Omental fat pad (tissue), 4 donors: ENCODE measurements around the gene DSCAM. TPM values are rescaled to one million over a fixed set of nuclear protein-coding genes. Genes with fewer than 3 reads are reported as not detected.
"Not testable (repeated sequence)": the region's sequence is repeated elsewhere in the genome, so short reads cannot be mapped to it uniquely, and the experiment has no call there.

ENCODE experiments used
- ATAC-seq: fragments of 150-250 bp; one replicate; pipeline ENCODE4 v1.9.1; 2016; ENCODE audit warnings: mild to moderate bottlenecking, moderate library complexity; ENCODE audit not compliant: low FRiP score
- DNase-seq: peaks from one replicate; pipeline ENCODE4 v3.0.0-alpha.2; 2019; ENCODE audit warnings: low spot score
- CTCF ChIP-seq, 3 donors: fragments of 450-650 bp; IDR thresholded peaks; one replicate each; pipeline ENCODE4 v1.5.1; 2016 to 2017; ENCODE audit warnings: antibody characterized with exemption in 3 of 3, mild to moderate bottlenecking in 3 of 3, moderate library complexity in 2 of 3
- total RNA-seq, 4 donors: library from RNA; depleted of rRNA; stranded (reverse); fragments of >200 nt; gene quantifications; one replicate each; pipeline ENCODE4 v1.1.0, GENCODE V29; 2016

The DSCAM gene
- total RNA-seq, 4 donors from 2014 or later: 0.16 TPM; not detected in 3

- ATAC-seq: no peak
- DNase-seq: no peak
- TF ChIP-seq CTCF (IDR thresholded peaks at IDR 0.05): no peak
These were observed 652.6 kb downstream of the DSCAM start for GRCh38 chr21:40194185-40194980.

GRCh38 chr21:40191616-40192015 lies 655.3 kb downstream of the DSCAM start:
- no peak for DNase-seq
- no peak for TF ChIP-seq CTCF (IDR thresholded peaks at IDR 0.05)
- ATAC-seq: no peak

DNA sequence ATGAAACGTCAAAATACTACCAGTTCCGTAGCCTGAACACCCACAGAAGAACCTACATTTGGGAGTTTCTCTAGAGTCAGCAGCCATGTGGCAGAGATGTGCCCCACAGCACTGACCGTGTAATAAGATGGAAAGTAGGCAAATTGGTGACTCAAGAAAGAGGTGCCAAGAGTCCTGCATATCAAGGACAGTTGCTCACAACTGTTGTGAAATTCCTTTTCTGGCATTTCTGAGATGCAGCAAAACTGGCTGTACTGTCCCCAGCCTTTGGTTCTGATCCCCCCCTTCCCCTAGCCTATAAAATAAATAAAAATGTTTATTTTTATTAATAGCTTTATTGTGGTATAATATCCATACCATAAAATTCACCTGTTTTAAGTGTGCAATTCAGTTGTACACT lies 655.8 kb downstream of the DSCAM start:
- no peak for TF ChIP-seq CTCF (IDR thresholded peaks at IDR 0.05)
- DNase-seq (no peak), ATAC-seq (no peak)

DNA sequence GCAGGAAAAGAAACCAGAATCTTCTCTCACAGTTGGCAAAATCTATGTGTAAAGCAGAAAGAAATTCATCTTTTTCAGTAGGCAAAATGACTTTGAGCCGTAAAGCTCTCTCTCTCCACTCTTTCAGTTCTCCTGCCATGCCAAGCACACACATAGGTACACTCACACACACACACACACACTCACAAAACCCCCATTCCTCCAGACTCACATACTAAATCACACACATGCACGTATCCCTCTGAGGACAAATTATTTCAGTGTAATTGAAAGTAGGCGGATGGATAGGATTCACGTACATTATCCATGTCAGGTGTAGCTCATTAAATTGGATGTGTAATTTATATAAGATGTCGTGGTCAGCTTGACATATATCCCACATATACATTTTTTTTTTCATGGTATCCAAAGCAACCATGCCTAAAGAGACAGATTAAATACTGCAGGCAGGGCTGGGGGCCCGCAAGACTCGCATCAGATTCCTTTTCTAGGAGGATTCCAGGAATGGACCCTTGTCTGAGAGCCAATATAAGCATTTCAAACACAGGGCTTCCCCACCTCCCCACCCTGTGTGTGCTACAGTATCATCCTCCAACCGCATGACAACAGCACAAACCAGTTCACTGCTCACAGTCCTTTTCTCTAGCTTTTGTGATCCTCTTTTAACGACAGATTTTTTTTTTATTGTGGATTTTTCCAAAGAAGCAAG lies 658.9 kb downstream of the DSCAM start:
- DNase-seq: no peak
- TF ChIP-seq CTCF (IDR thresholded peaks at IDR 0.05): no peak
- no peak for ATAC-seq

GRCh38 chr21:40187244-40187643 lies 659.7 kb downstream of the DSCAM start:
- ATAC-seq (no peak), DNase-seq (no peak)
- no peak for TF ChIP-seq CTCF (IDR thresholded peaks at IDR 0.05)

DNA sequence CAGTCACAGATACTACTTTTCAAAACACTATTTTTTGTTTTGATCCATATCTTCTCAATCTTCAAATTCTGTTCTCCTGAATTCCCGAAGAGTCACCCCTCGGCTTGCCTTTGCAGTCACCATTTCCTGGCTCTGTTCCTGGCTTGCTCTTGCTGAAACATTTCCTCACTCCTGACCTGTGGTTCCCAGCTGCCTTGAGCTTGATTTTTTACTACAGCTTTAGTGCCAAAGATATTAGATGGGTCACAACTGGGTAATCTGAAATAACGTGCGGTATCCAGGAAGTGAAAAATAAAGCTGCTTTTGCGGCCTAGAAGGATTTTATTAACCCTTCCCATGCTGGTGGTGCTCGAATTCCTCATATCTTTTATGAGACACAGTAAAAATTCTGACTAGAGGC lies 660.9 kb downstream of the DSCAM start:
- ATAC-seq (no peak), DNase-seq (no peak)
- no peak for TF ChIP-seq CTCF (IDR thresholded peaks at IDR 0.05)

- DNase-seq: no peak
- ATAC-seq: no peak
- TF ChIP-seq CTCF (IDR thresholded peaks at IDR 0.05): no peak
These were observed 661.8 kb downstream of the DSCAM start for GRCh38 chr21:40185208-40185607.

GRCh38 chr21:40182491-40182890 lies 664.5 kb downstream of the DSCAM start:
- DNase-seq, ATAC-seq: not testable (repeated sequence)
